NB4 (cell line): Measurements from ENCODE around the gene SLC24A4.

Source experiments
- CTCF ChIP-seq: IDR thresholded peaks from one replicate; pipeline ENCODE4 v1.5.1; 2012; ENCODE audit warnings: low read depth, low read length
- MAX ChIP-seq: IDR thresholded peaks from 2 replicates; pipeline ENCODE4 v1.6.1; 2011; ENCODE audit warnings: low read depth, low read length
- POLR2A ChIP-seq: IDR thresholded peaks from 2 replicates; pipeline ENCODE4 v1.6.1; 2011; ENCODE audit warnings: mild to moderate bottlenecking; ENCODE audit not compliant: insufficient read length; ENCODE audit errors: extremely low read depth

DNA sequence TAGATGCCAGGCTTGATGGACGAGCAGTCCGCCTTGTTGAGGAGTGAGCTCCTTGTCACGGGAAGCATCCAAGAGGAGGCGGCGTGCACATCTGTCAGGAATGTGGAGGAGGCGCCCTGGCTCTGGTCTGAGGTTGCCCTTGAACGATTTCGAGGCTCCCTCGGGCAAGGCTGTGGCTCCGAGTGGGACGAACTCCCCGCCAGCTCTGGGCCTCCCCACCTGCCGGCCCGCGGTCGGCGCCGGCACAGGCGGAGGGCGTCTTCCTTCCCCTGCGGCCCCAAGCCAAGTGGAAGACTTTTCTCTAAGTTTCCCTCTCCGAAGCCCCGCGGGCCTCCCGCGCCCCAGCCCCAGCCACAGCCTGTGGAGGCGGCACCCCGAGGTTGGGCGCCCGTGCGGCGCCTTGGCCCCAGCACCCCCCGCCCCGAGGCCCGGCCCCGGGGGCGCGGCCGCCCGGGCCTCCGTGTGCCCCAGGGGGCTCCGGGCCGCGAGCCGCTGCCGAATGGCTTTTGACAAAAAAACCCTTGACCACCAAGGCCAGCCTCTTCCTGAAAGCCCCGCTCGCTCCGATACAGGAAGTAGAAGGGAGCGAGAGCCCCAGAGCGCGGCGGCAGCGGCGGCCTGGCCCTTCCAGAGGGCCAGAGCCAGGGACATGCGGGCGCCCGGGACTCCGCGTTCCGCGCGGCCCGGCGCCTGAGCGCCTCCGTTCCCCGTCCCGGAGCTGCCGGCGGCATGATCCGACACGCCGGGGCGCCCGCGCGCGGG lies 190.4 kb downstream of the SLC24A4 start, which contains the start of gene RIN3:
- TF ChIP-seq MAX (no peak), POLR2A (peak; percentile 62), CTCF (no peak)
